Astrocyte (in vitro differentiated cells and primary cell): ENCODE results near the gene MTERF2. TPM values are rescaled to one million over a fixed set of nuclear protein-coding genes. Genes with fewer than 3 reads are reported as not detected.
A peak's percentile ranks its signal among the peaks of the same experiment; 100 is the strongest.

Source experiments
- DNase-seq: peaks from one replicate; pipeline ENCODE4 v3.0.0-alpha.2; 2010; ENCODE audit warnings: low read depth
- FAIRE-seq: peaks from 2 replicates; lab custom pipeline; 2011; peaks lifted over from hg19 to GRCh38; lab: Jason Lieb, UNC
- H2AFZ ChIP-seq: 2 replicates; pipeline ENCODE4 v1.6.0; 2012; ENCODE audit warnings: low read depth, low read length, inconsistent platforms
- H3K27ac ChIP-seq: 2 replicates; pipeline ENCODE4 v1.5.1; 2011; ENCODE audit warnings: low read depth, low read length, inconsistent platforms
- H3K27me3 ChIP-seq: 2 replicates; pipeline ENCODE4 v1.6.0; 2011; ENCODE audit warnings: low read length, inconsistent platforms; ENCODE audit not compliant: insufficient read depth
- H3K36me3 ChIP-seq: 2 replicates; pipeline ENCODE4 v1.5.1; 2011; ENCODE audit warnings: low read length, inconsistent platforms; ENCODE audit not compliant: insufficient read depth
- H3K4me1 ChIP-seq: 2 replicates; pipeline ENCODE4 v1.5.1; 2011; ENCODE audit warnings: low read length, inconsistent platforms; ENCODE audit not compliant: insufficient read depth
- H3K4me2 ChIP-seq: 2 replicates; pipeline ENCODE4 v1.6.0; 2012; ENCODE audit warnings: low read length, inconsistent platforms
- H3K4me3 ChIP-seq: 2 replicates; pipeline ENCODE4 v1.5.1; 2011; ENCODE audit warnings: low read depth, mild to moderate bottlenecking, low read length, inconsistent platforms; ENCODE audit not compliant: insufficient read depth
- H3K79me2 ChIP-seq: 2 replicates; pipeline ENCODE4 v1.6.0; 2012; ENCODE audit warnings: mild to moderate bottlenecking, low read length, inconsistent platforms; ENCODE audit not compliant: insufficient read depth
- H3K9ac ChIP-seq: 2 replicates; pipeline ENCODE4 v1.6.0; 2012; ENCODE audit warnings: mild to moderate bottlenecking, low read length, inconsistent platforms
- H3K9me3 ChIP-seq: 2 replicates; pipeline ENCODE4 v1.5.1; 2012; ENCODE audit warnings: low read depth, mild to moderate bottlenecking, low read length, inconsistent platforms; ENCODE audit not compliant: insufficient read depth
- H4K20me1 ChIP-seq: 2 replicates; pipeline ENCODE4 v1.6.0; 2012; ENCODE audit warnings: low read length, inconsistent platforms; ENCODE audit not compliant: insufficient read depth
- H3K27ac Mint-ChIP-seq: one replicate; pipeline ENCODE4 v1.8.0; 2021; ENCODE audit warnings: mild to moderate bottlenecking, mixed read lengths; ENCODE audit not compliant: unreplicated experiment
- H3K27me3 Mint-ChIP-seq: one replicate; pipeline ENCODE4 v1.8.0; 2021; ENCODE audit warnings: low read depth, mixed read lengths; ENCODE audit not compliant: unreplicated experiment
- H3K36me3 Mint-ChIP-seq: one replicate; pipeline ENCODE4 v1.8.0; 2021; ENCODE audit warnings: low read depth, mixed read lengths; ENCODE audit not compliant: unreplicated experiment
- H3K4me1 Mint-ChIP-seq: one replicate; pipeline ENCODE4 v1.8.0; 2021; ENCODE audit warnings: low read depth, mixed read lengths; ENCODE audit not compliant: unreplicated experiment
- H3K4me3 Mint-ChIP-seq: one replicate; pipeline ENCODE4 v1.8.0; 2021; ENCODE audit warnings: mild to moderate bottlenecking, moderate library complexity, mixed read lengths; ENCODE audit not compliant: unreplicated experiment
- H3K9me3 Mint-ChIP-seq: one replicate; pipeline ENCODE4 v1.8.0; 2021; ENCODE audit warnings: mild to moderate bottlenecking, mixed read lengths; ENCODE audit not compliant: unreplicated experiment
- CTCF ChIP-seq: IDR thresholded peaks from 2 replicates; pipeline ENCODE4 v1.5.1; 2011; ENCODE audit warnings: low read depth, mild to moderate bottlenecking, inconsistent platforms, low read length, moderate library complexity; ENCODE audit not compliant: insufficient read depth
- EZH2 ChIP-seq: IDR thresholded peaks from 2 replicates; pipeline ENCODE4 v1.6.1; 2012; ENCODE audit warnings: mild to moderate bottlenecking, low read length, inconsistent platforms; ENCODE audit not compliant: insufficient read depth
- total RNA-seq: library from RNA; stranded (reverse); gene quantifications from 2 replicates; pipeline ENCODE4 v1.2.1, GENCODE V29; 2021

Gene MTERF2
- total RNA-seq, 1 donor from 2014 or later = 5.1 TPM

- H2AFZ ChIP-seq = no peak overlapping the region
- DNase-seq = no peak
- H3K9me3 ChIP-seq = no peaks in the 10 kb centered on the region
- Mint-ChIP-seq H3K36me3 (no peaks in the 10 kb centered on the region), H3K4me3 (no peak overlapping the region), H3K4me1 (peaks cover 18% of the 10 kb centered on the region), H3K27ac (no peak overlapping the region), H3K9me3 (no peaks in the 10 kb centered on the region), H3K27me3 (no peaks in the 10 kb centered on the region)
- no peak overlapping the region for H3K27ac ChIP-seq
- FAIRE-seq = peak; percentile 59
- TF ChIP-seq CTCF = no peak
- no peak for TF ChIP-seq EZH2
- peaks cover 26% of the 10 kb centered on the region for H3K79me2 ChIP-seq
- H3K9ac ChIP-seq = no peak overlapping the region
- H4K20me1 ChIP-seq = no peaks in the 10 kb centered on the region
- H3K4me1 ChIP-seq = peaks cover 20% of the 10 kb centered on the region
- H3K27me3 ChIP-seq = no peaks in the 10 kb centered on the region
- no peak overlapping the region for H3K4me2 ChIP-seq
- no peaks in the 10 kb centered on the region for H3K36me3 ChIP-seq
- no peak overlapping the region for H3K4me3 ChIP-seq
Measured at GRCh38 chr12:107025671-107026070, 38.7 kb upstream of the MTERF2 start.

- no peaks in the 10 kb centered on the region for H3K9me3 Mint-ChIP-seq
- H3K4me1 ChIP-seq = no peaks in the 10 kb centered on the region
- no peak overlapping the region for H2AFZ ChIP-seq
- no peaks in the 10 kb centered on the region for H3K4me1 Mint-ChIP-seq
- H3K27me3 Mint-ChIP-seq = no peaks in the 10 kb centered on the region
- H3K27ac ChIP-seq = no peak overlapping the region
- no peak for TF ChIP-seq CTCF
- no peak for TF ChIP-seq EZH2
- no peak overlapping the region for H3K27ac Mint-ChIP-seq
- DNase-seq (no peak), FAIRE-seq (no peak)
- no peak overlapping the region for H3K9ac ChIP-seq
- no peaks in the 10 kb centered on the region for H3K9me3 ChIP-seq
- no peaks in the 10 kb centered on the region for H4K20me1 ChIP-seq
- H3K4me3 ChIP-seq = no peak overlapping the region
- H3K4me2 ChIP-seq = no peak overlapping the region
- H3K27me3 ChIP-seq = no peaks in the 10 kb centered on the region
- no peaks in the 10 kb centered on the region for H3K79me2 ChIP-seq
- peaks cover 4% of the 10 kb centered on the region for H3K36me3 Mint-ChIP-seq
- H3K36me3 ChIP-seq = no peaks in the 10 kb centered on the region
- no peak overlapping the region for H3K4me3 Mint-ChIP-seq
Measured at GRCh38 chr12:107019546-107019945, 32.6 kb upstream of the MTERF2 start.

- no peaks in the 10 kb centered on the region for H3K79me2 ChIP-seq
Measured at GRCh38 chr12:107017042-107017441, 30.1 kb upstream of the MTERF2 start.

More at GRCh38 chr12:107017042-107017441, 30.1 kb upstream of the MTERF2 start:
- DNase-seq (no peak), FAIRE-seq (no peak)
- Histone ChIP-seq H3K4me1 (no peaks in the 10 kb centered on the region), H3K27me3 (no peaks in the 10 kb centered on the region), H3K9me3 (no peaks in the 10 kb centered on the region), H3K4me3 (no peak overlapping the region), H3K9ac (no peak overlapping the region), H3K36me3 (no peaks in the 10 kb centered on the region), H3K4me2 (no peak overlapping the region), H4K20me1 (no peaks in the 10 kb centered on the region), H2AFZ (no peak overlapping the region), H3K27ac (no peak overlapping the region)
- Mint-ChIP-seq H3K4me1 (no peaks in the 10 kb centered on the region), H3K27ac (no peak overlapping the region), H3K36me3 (peaks cover 6% of the 10 kb centered on the region), H3K27me3 (no peaks in the 10 kb centered on the region), H3K4me3 (no peak overlapping the region), H3K9me3 (no peaks in the 10 kb centered on the region)
- no peak for TF ChIP-seq EZH2
- no peak for TF ChIP-seq CTCF
